GM19324 (cell line): Measurements from ENCODE around the gene TUBA3D.
"Not testable (repeated sequence)": the region's sequence is repeated elsewhere in the genome, so short reads cannot be mapped to it uniquely, and the experiment has no call there.

Experiments used
- ATAC-seq: cut with Tn5 transposase; IDR thresholded peaks from one replicate; pipeline ENCODE4 v1.9.1; 2021; ENCODE audit warnings: mild to moderate bottlenecking, moderate library complexity; ENCODE audit not compliant: unreplicated experiment, low FRiP score

The TUBA3D gene

GRCh38 chr2:131530626-131531344, 54.9 kb downstream of the TUBA3D start:
- ATAC-seq: not testable (repeated sequence)

GRCh38 chr2:131531547-131532185, 55.7 kb downstream of the TUBA3D start:
- ATAC-seq: not testable (repeated sequence)
